BE2C (cell line): Measurements from ENCODE around the gene C12orf50.

ENCODE experiments used
- DNase-seq: peaks from one replicate; pipeline ENCODE4 v3.0.0-alpha.2; 2020
- H3K27me3 ChIP-seq: fragments of 250-450 bp; sonication (Bioruptor Pico); 2 replicates; pipeline ENCODE4 v1.5.1; 2020; ENCODE audit warnings: mild to moderate bottlenecking
- H3K36me3 ChIP-seq: fragments of 250-450 bp; sonication (Bioruptor Pico); 2 replicates; pipeline ENCODE4 v1.5.1; 2020; ENCODE audit warnings: mild to moderate bottlenecking
- H3K4me1 ChIP-seq: fragments of 250-450 bp; sonication (Bioruptor Pico); 2 replicates; pipeline ENCODE4 v1.5.1; 2020
- H3K4me3 ChIP-seq: 2 replicates; pipeline ENCODE4 v1.5.1; 2011; ENCODE audit warnings: low read depth, low read length
- H3K9me3 ChIP-seq: fragments of 250-450 bp; sonication (Bioruptor Pico); 2 replicates; pipeline ENCODE4 v1.5.1; 2020
- CTCF ChIP-seq: IDR thresholded peaks from 2 replicates; pipeline ENCODE4 v1.5.1; 2012; ENCODE audit warnings: mild to moderate bottlenecking, low read depth, low read length

Gene C12orf50

GRCh38 chr12:87935216-87935615, 94.0 kb downstream of the C12orf50 start:
- DNase-seq, result no peak
- Histone ChIP-seq H3K9me3 (no peaks in the 10 kb centered on the region), H3K36me3 (no peaks in the 10 kb centered on the region), H3K4me3 (no peak overlapping the region), H3K27me3 (no peaks in the 10 kb centered on the region), H3K4me1 (peaks cover 5% of the 10 kb centered on the region)
- TF ChIP-seq CTCF, result no peak

- H3K36me3 ChIP-seq, result no peaks in the 10 kb centered on the region
- peaks cover 5% of the 10 kb centered on the region for H3K4me1 ChIP-seq
- H3K4me3 ChIP-seq, result no peak overlapping the region
- DNase-seq, result no peak
- no peaks in the 10 kb centered on the region for H3K9me3 ChIP-seq
- no peak for TF ChIP-seq CTCF
- H3K27me3 ChIP-seq, result no peaks in the 10 kb centered on the region
Observed at GRCh38 chr12:87933991-87934390, 95.2 kb downstream of the C12orf50 start.

- no peaks in the 10 kb centered on the region for H3K27me3 ChIP-seq
- peaks cover 8% of the 10 kb centered on the region for H3K4me1 ChIP-seq
- TF ChIP-seq CTCF, result no peak
- no peaks in the 10 kb centered on the region for H3K9me3 ChIP-seq
- no peak for DNase-seq
- H3K36me3 ChIP-seq, result no peaks in the 10 kb centered on the region
- H3K4me3 ChIP-seq, result no peak overlapping the region
Observed at GRCh38 chr12:87931812-87932211, 97.4 kb downstream of the C12orf50 start.

GRCh38 chr12:87930627-87931026, 98.6 kb downstream of the C12orf50 start:
- H3K4me3 ChIP-seq, result no peak overlapping the region
- H3K9me3 ChIP-seq, result no peaks in the 10 kb centered on the region
- no peak for DNase-seq
- no peaks in the 10 kb centered on the region for H3K27me3 ChIP-seq
- peaks cover 8% of the 10 kb centered on the region for H3K4me1 ChIP-seq
- no peak for TF ChIP-seq CTCF
- H3K36me3 ChIP-seq, result no peaks in the 10 kb centered on the region
